Measurements from ENCODE around the gene ZWILCH. TPM values are rescaled to one million over a fixed set of nuclear protein-coding genes. Genes with fewer than 3 reads are reported as not detected.

ZWILCH gene
- total and polyA plus RNA-seq, 2 experiments from 2014 or later, result 51.0 to 64.1 TPM

GRCh38 chr15:66545255-66545654 lies 40.1 kb downstream of the ZWILCH start:
- Mint-ChIP-seq H3K27me3 (ENCODE audit: insufficient read depth, low read depth, poor library complexity) (no peaks in the 10 kb centered on the region), H3K9me3 (no peaks in the 10 kb centered on the region), H3K4me1 (no peaks in the 10 kb centered on the region), H3K36me3 (ENCODE audit: low read depth) (peaks cover 47% of the 10 kb centered on the region), H3K4me3 (no peak overlapping the region), H3K27ac (no peak overlapping the region)
- TF ChIP-seq EZH2phosphoT487 (IDR thresholded peaks at IDR 0.05; ENCODE audit: unreplicated experiment), result no peak
- no peak for TF ChIP-seq JUNB (IDR thresholded peaks at IDR 0.05; ENCODE audit: unreplicated experiment)
- no peak for TF ChIP-seq CREB1 (CRISPR knock-in tag; IDR thresholded peaks at IDR 0.05; ENCODE audit: low read depth)
- TF ChIP-seq STAT1 (IDR thresholded peaks at IDR 0.05; ENCODE audit: unreplicated experiment), result no peak
- TF ChIP-seq REST (IDR thresholded peaks at IDR 0.05; ENCODE audit: unreplicated experiment), result no peak
- TF ChIP-seq ETS1 (IDR thresholded peaks at IDR 0.05), result no peak
- no peak for TF ChIP-seq EZH2 (IDR thresholded peaks at IDR 0.05; ENCODE audit: low read depth, unreplicated experiment)
- no peak for TF ChIP-seq ZNF462 (CRISPR knock-in tag; IDR thresholded peaks at IDR 0.05)
- no peak for TF ChIP-seq ZNF331 (CRISPR knock-in tag; IDR thresholded peaks at IDR 0.05; ENCODE audit: low read depth)
- Histone ChIP-seq H3K9me2 (ENCODE audit: insufficient read depth) (no peaks in the 10 kb centered on the region), H3K36me3 (ENCODE audit: insufficient read depth) (peaks cover 41% of the 10 kb centered on the region; the same call in 1 of the 2 replicates), H4K20me1 (replicated peaks; ENCODE audit: insufficient read depth) (0 out of 2 replicates have a peak, but pooled peaks cover 3% of the 10 kb centered on the region), H3K79me2 (replicated peaks; ENCODE audit: insufficient read depth) (no peaks in the 10 kb centered on the region), H3K4me1 (ENCODE audit: insufficient read depth) (no peaks in the 10 kb centered on the region), H3K27me3 (ENCODE audit: insufficient read depth) (no peaks in the 10 kb centered on the region), H3K27ac (ENCODE audit: low read depth) (no peak overlapping the region), H3K4me2 (no peak overlapping the region), H3K4me3 (no peak overlapping the region), H2AFZ (no peak overlapping the region), H3F3A (replicated peaks; ENCODE audit: low read depth) (no peaks in the 10 kb centered on the region)
- DNase-seq (ENCODE audit: low spot score) (no peak), ATAC-seq (no peak)

Data from GM23338 (cell line).